ENCODE data around the gene NAV2. TPM values are rescaled to one million over a fixed set of nuclear protein-coding genes. Genes with fewer than 3 reads are reported as not detected.

The NAV2 gene
- total RNA-seq, 1 donor from 2014 or later: 0.39 TPM

GRCh38 chr11:20158597-20159257 lies 446.1 kb downstream of the NAV2 start:
- peak overlapping the region; percentile 6 for H3K27ac Mint-ChIP-seq
- H3K4me3 Mint-ChIP-seq (ENCODE audit: low read depth): no peak overlapping the region
- intact Hi-C loops (cut with micrococcal nuclease): no loop called here
- peaks cover 11% of the 10 kb centered on the region for H3K4me1 Mint-ChIP-seq (ENCODE audit: low read depth)
- peaks cover 78% of the 10 kb centered on the region for H3K27me3 Mint-ChIP-seq (ENCODE audit: low read depth)
- H3K9me3 Mint-ChIP-seq: peaks cover 18% of the 10 kb centered on the region
- H3K36me3 Mint-ChIP-seq (ENCODE audit: low read depth): peaks cover 11% of the 10 kb centered on the region
- no peak for DNase-seq (ENCODE audit: low spot score)

DNA sequence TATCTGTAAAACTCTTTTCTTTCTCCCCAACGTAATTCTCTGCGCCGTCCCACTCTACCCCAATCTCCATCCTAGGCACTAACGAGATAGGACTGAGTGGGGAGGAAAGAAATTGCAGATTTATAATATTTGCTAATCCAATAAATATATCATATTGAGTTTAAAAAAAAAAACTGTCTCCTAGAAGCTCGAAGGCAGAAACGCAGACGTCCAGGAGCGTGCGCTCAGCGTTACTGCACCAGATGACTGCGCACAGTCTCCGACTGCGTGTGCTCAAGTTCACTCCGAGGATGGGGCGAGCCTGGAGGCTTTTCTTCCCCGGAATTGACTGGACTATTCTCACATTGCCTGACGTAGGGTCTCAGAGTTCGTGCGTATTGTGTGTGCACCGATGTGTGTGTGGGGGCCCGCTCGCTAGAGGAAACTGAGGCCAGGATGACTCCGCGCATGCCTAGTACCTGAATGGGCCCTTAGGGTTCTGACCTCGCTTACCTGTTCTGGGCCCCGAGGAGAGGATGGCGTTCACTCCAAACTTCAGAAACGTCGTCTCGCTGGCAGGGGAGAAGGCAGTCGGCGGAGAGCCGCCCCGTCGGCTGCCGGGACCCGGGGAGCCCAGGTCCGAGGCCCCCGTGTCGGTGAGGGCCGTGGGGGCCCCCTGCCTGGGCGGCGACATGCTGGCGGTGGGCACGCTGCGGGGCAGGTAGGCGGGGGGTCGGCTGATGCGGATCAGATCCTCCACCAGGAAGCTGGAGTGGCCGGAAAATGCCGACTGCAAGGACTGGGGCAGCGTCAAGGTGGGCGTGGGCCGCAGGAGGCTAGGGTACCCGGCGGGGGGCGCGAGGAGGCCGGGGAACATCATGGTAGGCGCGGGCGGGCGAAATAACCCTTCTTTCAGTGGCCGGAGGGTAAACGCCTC lies 447.1 kb downstream of the NAV2 start:
- no peak for DNase-seq (ENCODE audit: low spot score)
- H3K27me3 Mint-ChIP-seq (ENCODE audit: low read depth): peaks cover 81% of the 10 kb centered on the region
- intact Hi-C loops (cut with micrococcal nuclease): loop anchor here (5.0 kb wide), 1 partner anchor 48 kb away; no protein-coding TSS in a partner anchor
- H3K4me1 Mint-ChIP-seq (ENCODE audit: low read depth): peaks cover 11% of the 10 kb centered on the region
- H3K9me3 Mint-ChIP-seq: peaks cover 18% of the 10 kb centered on the region
- peaks cover 11% of the 10 kb centered on the region for H3K36me3 Mint-ChIP-seq (ENCODE audit: low read depth)
- H3K27ac Mint-ChIP-seq: no peak overlapping the region
- no peak overlapping the region for H3K4me3 Mint-ChIP-seq (ENCODE audit: low read depth)

DNA sequence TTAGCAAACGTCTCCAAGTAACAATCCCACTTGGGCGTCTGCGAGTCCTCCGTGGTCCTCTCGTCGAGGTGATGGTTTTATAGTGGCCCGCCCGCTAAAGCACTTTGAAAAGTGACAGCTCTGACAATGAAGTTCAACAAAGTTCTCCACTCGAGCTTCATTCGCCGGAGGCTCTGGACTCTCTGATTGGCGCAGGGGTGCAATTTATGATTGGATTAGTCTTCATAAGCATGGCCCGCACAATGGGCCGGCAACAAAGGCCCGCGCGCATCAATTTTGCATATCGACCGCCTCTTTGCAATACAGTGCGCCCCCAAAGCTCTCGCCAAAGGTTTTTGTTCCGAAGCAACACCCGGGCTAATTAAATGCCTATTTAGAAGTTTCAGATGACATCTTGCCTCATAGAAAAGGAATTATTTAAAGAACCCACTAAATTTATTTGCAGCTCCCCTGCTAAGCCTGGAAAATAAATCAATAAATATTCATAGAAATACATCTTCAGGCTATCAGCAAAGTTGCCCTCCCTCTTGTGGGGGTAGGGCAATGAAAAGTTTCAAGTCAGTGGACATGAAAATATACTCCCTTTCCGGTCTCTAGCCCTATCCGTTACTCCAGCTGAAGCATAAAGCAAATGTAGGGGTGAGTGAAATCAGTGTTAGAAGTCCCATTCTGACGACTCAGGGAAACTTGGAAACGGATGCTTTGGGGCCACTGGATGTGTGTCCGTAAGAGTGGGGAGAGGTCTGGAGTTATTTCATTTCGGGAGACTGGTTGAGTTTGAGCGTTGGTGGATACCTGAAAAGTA lies 448.0 kb downstream of the NAV2 start, which contains the start of gene DBX1:
Gene DBX1, minus strand, starts transcription at position 51 of the 805 bp plus-strand sequence. CDS start 151 bp downstream, outside the sequence.
- peaks cover 18% of the 10 kb centered on the region for H3K9me3 Mint-ChIP-seq
- intact Hi-C loops (cut with micrococcal nuclease): loop anchor here (5.0 kb wide), 1 partner anchor 47 kb away; no protein-coding TSS in a partner anchor
- DNase-seq (ENCODE audit: low spot score): no peak
- peak within 1 kb of the TSS; percentile 28 for H3K27ac Mint-ChIP-seq
- peaks cover 11% of the 10 kb centered on the region for H3K4me1 Mint-ChIP-seq (ENCODE audit: low read depth)
- no peak within 1 kb of the TSS for H3K4me3 Mint-ChIP-seq (ENCODE audit: low read depth)
- peaks cover 11% of the 10 kb centered on the region for H3K36me3 Mint-ChIP-seq (ENCODE audit: low read depth)
- peaks cover 80% of the 10 kb centered on the region for H3K27me3 Mint-ChIP-seq (ENCODE audit: low read depth)

- Mint-ChIP-seq H3K27ac (no peak overlapping the region), H3K4me1 (ENCODE audit: low read depth) (peaks cover 11% of the 10 kb centered on the region), H3K9me3 (peaks cover 18% of the 10 kb centered on the region), H3K4me3 (ENCODE audit: low read depth) (no peak overlapping the region), H3K36me3 (ENCODE audit: low read depth) (peaks cover 8% of the 10 kb centered on the region), H3K27me3 (ENCODE audit: low read depth) (peaks cover 78% of the 10 kb centered on the region)
- DNase-seq (ENCODE audit: low spot score): no peak
- intact Hi-C loops (cut with micrococcal nuclease): loop anchor here (5.0 kb wide), 1 partner anchor 46 kb away; no protein-coding TSS in a partner anchor
These were observed 448.7 kb downstream of the NAV2 start for GRCh38 chr11:20161230-20161918.

DNA sequence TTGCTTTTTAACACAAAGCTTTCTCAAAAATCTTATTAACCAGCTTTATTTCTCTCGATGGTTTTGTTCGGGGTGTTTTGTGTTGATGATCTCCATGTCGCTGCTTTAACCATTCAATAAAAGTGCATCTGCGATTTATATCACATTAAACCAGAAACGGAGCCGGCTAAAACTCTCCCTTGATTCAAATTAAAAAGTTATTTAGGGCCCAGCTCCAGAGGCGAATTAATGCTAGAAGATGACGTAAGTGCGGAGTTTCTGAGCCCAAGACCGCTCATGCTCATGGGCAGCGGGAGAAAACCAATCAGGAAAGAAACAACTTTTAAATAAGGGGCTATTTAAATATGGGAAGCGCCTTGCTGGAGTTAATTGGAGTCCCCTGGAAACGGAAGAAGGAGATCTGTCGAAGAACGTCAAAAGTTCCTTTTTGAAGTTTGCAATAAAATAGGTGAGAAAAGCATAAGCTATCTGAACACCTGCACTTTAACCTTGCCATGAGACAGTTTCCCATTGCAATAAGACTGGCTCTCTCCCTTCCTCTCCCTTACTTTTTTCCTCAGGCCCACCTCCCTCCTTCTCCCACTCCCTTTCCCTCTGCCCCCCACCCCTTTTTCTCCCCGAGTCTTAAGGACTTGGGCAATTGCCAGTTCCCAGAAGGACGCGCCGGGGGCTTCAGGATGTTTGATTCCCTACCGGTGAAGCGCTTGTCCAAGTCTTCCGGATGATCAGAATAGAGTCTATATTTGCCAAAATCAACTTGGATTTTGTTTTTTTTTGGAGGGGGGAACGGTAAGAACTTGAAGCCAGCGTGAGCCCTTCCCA lies 449.5 kb downstream of the NAV2 start:
- intact Hi-C loops (cut with micrococcal nuclease): loop anchor here (2.0 to 5.0 kb wide), 2 partner anchors 45 to 507 kb away; partner anchors contain the start of gene NELL1
- DNase-seq (ENCODE audit: low spot score): no peak
- H3K36me3 Mint-ChIP-seq (ENCODE audit: low read depth): peaks cover 8% of the 10 kb centered on the region
- peaks cover 18% of the 10 kb centered on the region for H3K9me3 Mint-ChIP-seq
- H3K4me1 Mint-ChIP-seq (ENCODE audit: low read depth): peaks cover 11% of the 10 kb centered on the region
- peaks cover 77% of the 10 kb centered on the region for H3K27me3 Mint-ChIP-seq (ENCODE audit: low read depth)
- H3K4me3 Mint-ChIP-seq (ENCODE audit: low read depth): no peak overlapping the region
- H3K27ac Mint-ChIP-seq: no peak overlapping the region

GRCh38 chr11:20162824-20163782 lies 450.5 kb downstream of the NAV2 start:
- Mint-ChIP-seq H3K9me3 (peaks cover 9% of the 10 kb centered on the region), H3K27me3 (ENCODE audit: low read depth) (peaks cover 73% of the 10 kb centered on the region), H3K27ac (peak overlapping the region; percentile 21), H3K4me1 (ENCODE audit: low read depth) (peaks cover 6% of the 10 kb centered on the region), H3K4me3 (ENCODE audit: low read depth) (peak overlapping the region; percentile 13), H3K36me3 (ENCODE audit: low read depth) (peaks cover 8% of the 10 kb centered on the region)
- intact Hi-C loops (cut with micrococcal nuclease): loop anchor here (2.0 to 5.0 kb wide), 2 partner anchors 44 to 506 kb away; partner anchors contain the start of gene NELL1
- DNase-seq (ENCODE audit: low spot score): no peak

DNA sequence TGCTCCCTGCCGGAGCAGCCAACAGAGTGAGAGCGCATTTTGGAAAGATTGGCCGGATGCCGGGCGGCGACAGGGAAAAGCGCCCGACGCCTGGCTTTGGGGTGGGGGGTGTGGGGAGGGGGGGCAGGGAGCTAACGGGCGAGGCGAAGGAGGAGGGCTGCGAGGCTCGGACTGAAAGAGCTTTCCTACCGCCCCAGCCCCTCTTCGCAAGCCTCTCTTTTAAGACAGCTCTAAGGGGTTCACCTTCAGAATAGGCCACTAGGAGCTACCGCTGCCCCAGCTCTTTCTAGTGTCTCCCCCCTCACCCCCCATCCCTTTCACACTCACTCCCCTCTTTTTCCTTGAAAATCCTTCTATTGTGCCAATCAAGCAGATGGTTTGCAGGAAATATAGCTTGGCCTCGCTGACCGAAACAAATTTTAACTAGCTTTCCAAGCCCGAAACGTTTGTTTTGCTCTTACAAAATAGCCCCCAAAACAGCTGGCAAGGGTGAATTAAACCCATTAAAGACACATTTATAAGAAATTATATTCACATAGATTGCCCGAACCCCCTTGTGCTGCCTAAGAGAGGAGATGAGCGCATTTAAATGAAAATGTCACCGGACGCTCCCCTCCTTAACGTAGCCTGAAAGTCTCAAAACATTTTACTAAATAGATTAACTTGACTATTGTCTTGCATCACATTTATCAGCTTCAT lies 451.3 kb downstream of the NAV2 start:
- no peak for DNase-seq (ENCODE audit: low spot score)
- Mint-ChIP-seq H3K9me3 (peaks cover 5% of the 10 kb centered on the region), H3K27me3 (ENCODE audit: low read depth) (peaks cover 65% of the 10 kb centered on the region), H3K4me1 (ENCODE audit: low read depth) (peaks cover 6% of the 10 kb centered on the region), H3K27ac (no peak overlapping the region), H3K4me3 (ENCODE audit: low read depth) (no peak overlapping the region), H3K36me3 (ENCODE audit: low read depth) (peaks cover 5% of the 10 kb centered on the region)
- intact Hi-C loops (cut with micrococcal nuclease): loop anchor here (2.0 to 5.0 kb wide), 2 partner anchors 43 to 505 kb away; partner anchors contain the start of gene NELL1
